A673 (cell line): ENCODE results near the gene PNLDC1. TPM values are rescaled to one million over a fixed set of nuclear protein-coding genes. Genes with fewer than 3 reads are reported as not detected.

Experiments
- BruUV-seq: library from RNA; stranded (reverse); fragments of 400-500 nt; replicated peaks from 2 replicates; lab custom pipeline; 2021; lab: Mats Ljungman, UMichigan
- CTCF ChIA-PET: fragments of 300-600 bp; sonication (Branson Sonifier 250); formaldehyde crosslinking; loops from one replicate; lab custom pipeline; 2022; ENCODE audit warnings: antibody characterized with exemption; lab: Charles Lee
- POLR2A ChIA-PET: fragments of 300-600 bp; sonication (Branson Sonifier 250); formaldehyde crosslinking; loops from one replicate; lab custom pipeline; 2022; ENCODE audit warnings: antibody characterized with exemption; ENCODE audit not compliant: low non-redundant PET; lab: Charles Lee
- DNase-seq: peaks from one replicate; pipeline ENCODE4 v3.0.0-alpha.2; 2015; ENCODE audit warnings: low spot score
- H3K27ac ChIP-seq: fragments of 200-600 bp; sonication (generic); 2 replicates; pipeline ENCODE4 v1.5.1; 2016; ENCODE audit warnings: mixed run types, low read depth, mild to moderate bottlenecking, mixed read lengths, antibody characterized with exemption, low read length; ENCODE audit not compliant: poor library complexity, severe bottlenecking
- H3K27me3 ChIP-seq: fragments of 200-600 bp; sonication (generic); replicated peaks from 2 replicates; pipeline ENCODE4 v1.6.1; 2017; ENCODE audit warnings: mixed run types, low read depth, mild to moderate bottlenecking, mixed read lengths, antibody characterized with exemption, low read length; ENCODE audit not compliant: insufficient read depth, poor library complexity
- H3K36me3 ChIP-seq: fragments of 200-600 bp; sonication (generic); 2 replicates; pipeline ENCODE4 v1.6.1; 2016; ENCODE audit warnings: mixed run types, mild to moderate bottlenecking, mixed read lengths, antibody characterized with exemption, low read length; ENCODE audit not compliant: insufficient read depth, poor library complexity, severe bottlenecking
- H3K4me1 ChIP-seq: fragments of 200-600 bp; sonication (generic); 2 replicates; pipeline ENCODE4 v1.6.1; 2017; ENCODE audit warnings: mixed run types, mild to moderate bottlenecking, mixed read lengths, antibody characterized with exemption, low read length; ENCODE audit not compliant: insufficient read depth, poor library complexity, severe bottlenecking
- H3K4me3 ChIP-seq: fragments of 200-600 bp; sonication (generic); 2 replicates; pipeline ENCODE4 v1.5.1; 2016; ENCODE audit warnings: low read depth, mixed run types, mild to moderate bottlenecking, mixed read lengths, low read length; ENCODE audit not compliant: poor library complexity, severe bottlenecking
- H3K9me3 ChIP-seq: fragments of 200-600 bp; sonication (generic); 2 replicates; pipeline ENCODE4 v1.6.1; 2016; ENCODE audit warnings: mixed run types, low read depth, mild to moderate bottlenecking, mixed read lengths, antibody characterized with exemption, low read length; ENCODE audit not compliant: poor library complexity, severe bottlenecking
- EZH2 ChIP-seq: fragments of 200-600 bp; sonication (generic); IDR thresholded peaks from 2 replicates; pipeline ENCODE4 v1.6.1; 2017; ENCODE audit warnings: borderline replicate concordance, low read depth, mild to moderate bottlenecking, mixed read lengths, antibody characterized with exemption, low read length; ENCODE audit not compliant: poor library complexity, severe bottlenecking
- intact Hi-C: fragments of 100-400 bp; cut with micrococcal nuclease; formaldehyde crosslinking; loops from one replicate; pipeline ENCODE4 v1.10.0; 2022; ENCODE audit not compliant: unreplicated experiment
- total RNA-seq: library from RNA; stranded (reverse); gene quantifications from 2 replicates; pipeline ENCODE4 v1.2.3, GENCODE V29; 2021
- TF ChIP-seq, protein P1 (sequence below): fragments of 300-800, 200-600 bp; sonication (generic); conservative IDR thresholded peaks from 2 replicates; pipeline ENCODE4 v1.5.1; 2017; ENCODE audit warnings: low read depth, mild to moderate bottlenecking, antibody characterized with exemption, low read length, moderate library complexity, mixed read lengths

PNLDC1 gene
- total RNA-seq, 1 experiment from 2014 or later, result 0.58 TPM

DNA sequence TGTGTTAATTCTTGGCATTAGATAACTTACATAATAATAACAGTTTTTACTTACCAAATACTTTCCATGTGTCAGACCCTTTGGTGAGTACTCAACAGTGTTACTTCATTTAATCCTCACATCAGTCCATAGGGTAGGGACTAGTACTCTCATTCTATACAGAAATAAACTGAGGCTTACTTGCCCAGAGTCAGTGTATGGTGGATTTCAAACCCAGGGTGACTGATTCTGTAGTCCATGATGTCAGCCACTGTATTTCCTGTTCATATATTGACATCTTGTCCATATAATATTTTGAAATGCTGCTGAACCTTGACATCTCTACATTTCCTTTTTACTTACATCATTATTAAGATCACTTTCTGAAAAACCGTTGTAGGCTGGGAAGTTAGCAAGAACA lies 2.5 kb upstream of the PNLDC1 start:
- H3K4me1 ChIP-seq, result no peaks in the 10 kb centered on the region
- H3K9me3 ChIP-seq, result no peaks in the 10 kb centered on the region
- no peak overlapping the region for H3K27ac ChIP-seq
- CTCF ChIA-PET, result no interaction called here
- POLR2A ChIA-PET, result no interaction called here
- no peak for DNase-seq
- H3K36me3 ChIP-seq, result peaks cover 46% of the 10 kb centered on the region
- intact Hi-C loops, result no loop called here
- H3K4me3 ChIP-seq, result no peak overlapping the region
- BruUV-seq, result no TSS peak
- no peak for TF ChIP-seq EZH2
- TF ChIP-seq, protein P1, sequence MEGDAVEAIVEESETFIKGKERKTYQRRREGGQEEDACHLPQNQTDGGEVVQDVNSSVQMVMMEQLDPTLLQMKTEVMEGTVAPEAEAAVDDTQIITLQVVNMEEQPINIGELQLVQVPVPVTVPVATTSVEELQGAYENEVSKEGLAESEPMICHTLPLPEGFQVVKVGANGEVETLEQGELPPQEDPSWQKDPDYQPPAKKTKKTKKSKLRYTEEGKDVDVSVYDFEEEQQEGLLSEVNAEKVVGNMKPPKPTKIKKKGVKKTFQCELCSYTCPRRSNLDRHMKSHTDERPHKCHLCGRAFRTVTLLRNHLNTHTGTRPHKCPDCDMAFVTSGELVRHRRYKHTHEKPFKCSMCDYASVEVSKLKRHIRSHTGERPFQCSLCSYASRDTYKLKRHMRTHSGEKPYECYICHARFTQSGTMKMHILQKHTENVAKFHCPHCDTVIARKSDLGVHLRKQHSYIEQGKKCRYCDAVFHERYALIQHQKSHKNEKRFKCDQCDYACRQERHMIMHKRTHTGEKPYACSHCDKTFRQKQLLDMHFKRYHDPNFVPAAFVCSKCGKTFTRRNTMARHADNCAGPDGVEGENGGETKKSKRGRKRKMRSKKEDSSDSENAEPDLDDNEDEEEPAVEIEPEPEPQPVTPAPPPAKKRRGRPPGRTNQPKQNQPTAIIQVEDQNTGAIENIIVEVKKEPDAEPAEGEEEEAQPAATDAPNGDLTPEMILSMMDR, result no peak
- no peaks in the 10 kb centered on the region for H3K27me3 ChIP-seq

DNA sequence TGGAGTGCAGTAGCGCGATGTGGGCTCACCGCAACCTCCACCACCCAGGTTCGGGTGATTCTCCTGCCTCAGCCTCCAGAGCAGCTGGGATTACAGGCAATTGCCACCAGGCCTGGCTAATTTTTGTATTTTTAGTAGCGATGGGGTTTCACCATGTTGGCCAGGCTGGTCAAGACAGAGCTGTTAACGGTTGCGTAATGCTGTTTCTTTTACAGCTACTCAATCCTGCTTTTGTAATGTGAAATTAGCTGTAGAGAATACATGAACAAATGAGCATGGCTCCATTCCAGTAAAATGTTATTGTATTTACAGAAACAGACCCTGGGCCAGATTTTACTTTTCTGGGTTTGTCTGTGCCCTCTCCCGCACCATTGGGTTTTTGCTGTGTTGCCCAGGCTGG lies 1.9 kb downstream of the PNLDC1 start:
- no peak for DNase-seq
- ChIA-PET CTCF (no interaction called here), POLR2A (no interaction called here)
- no peaks in the 10 kb centered on the region for H3K9me3 ChIP-seq
- H3K4me1 ChIP-seq, result no peaks in the 10 kb centered on the region
- H3K27ac ChIP-seq, result no peak overlapping the region
- BruUV-seq, result no TSS peak
- H3K36me3 ChIP-seq, result peaks cover 17% of the 10 kb centered on the region
- H3K27me3 ChIP-seq, result no peaks in the 10 kb centered on the region
- no peak for TF ChIP-seq EZH2
- TF ChIP-seq, protein P1, result no peak
- intact Hi-C loops, result no loop called here
- no peak overlapping the region for H3K4me3 ChIP-seq

DNA sequence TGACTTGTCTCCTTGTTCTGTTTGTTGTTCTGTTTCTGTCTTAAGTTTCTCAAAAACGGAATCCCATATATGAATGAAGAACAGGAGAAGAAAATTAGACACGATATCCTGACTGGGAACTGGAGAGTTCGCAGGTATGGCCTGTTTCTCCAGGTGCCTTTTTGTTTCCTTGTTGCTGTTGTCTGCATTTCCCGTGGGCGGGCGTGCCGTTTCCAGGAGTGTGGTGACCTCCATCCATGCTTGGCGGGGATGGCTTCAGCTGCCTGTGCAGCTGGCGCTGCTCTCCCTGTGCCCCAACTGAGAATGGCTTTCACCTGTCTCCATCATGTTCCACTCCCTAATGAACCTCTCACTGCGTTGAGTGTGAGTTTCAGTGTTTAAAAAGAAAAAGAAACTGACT lies 4.4 kb downstream of the PNLDC1 start:
- no peak overlapping the region for H3K4me3 ChIP-seq
- ChIA-PET POLR2A (no interaction called here), CTCF (no interaction called here)
- TF ChIP-seq, protein P1, result no peak
- TF ChIP-seq EZH2, result no peak
- BruUV-seq, result no TSS peak
- DNase-seq, result no peak
- H3K27ac ChIP-seq, result no peak overlapping the region
- no peaks in the 10 kb centered on the region for H3K36me3 ChIP-seq
- intact Hi-C loops, result no loop called here
- no peaks in the 10 kb centered on the region for H3K4me1 ChIP-seq
- H3K27me3 ChIP-seq, result no peaks in the 10 kb centered on the region
- no peaks in the 10 kb centered on the region for H3K9me3 ChIP-seq
